CD14-positive monocyte (primary cell): Measurements from ENCODE around the gene DPP6. TPM values are rescaled to one million over a fixed set of nuclear protein-coding genes. Genes with fewer than 3 reads are reported as not detected.

Experiments
- DNase-seq, 3 donors: peaks; one replicate each; pipeline ENCODE4 v3.0.0-alpha.2; 2011 to 2022
- H2AFZ ChIP-seq: 2 replicates; pipeline ENCODE4 v1.6.0; 2012; ENCODE audit warnings: mild to moderate bottlenecking, low read depth, low read length, inconsistent platforms; ENCODE audit not compliant: insufficient read depth, poor library complexity, severe bottlenecking
- H3K27ac ChIP-seq, 2 donors: 1 replicate in 1 of 2; 2 replicates in 1 of 2; pipeline ENCODE4 v1.5.1; 2012 to 2013; ENCODE audit warnings: low read length in 2 of 2, control low read depth in 1 of 2, inconsistent platforms in 1 of 2, low read depth in 1 of 2, mild to moderate bottlenecking in 1 of 2
- H3K27me3 ChIP-seq, 2 donors: one replicate each; pipeline versions ENCODE4 v1.6.0 to v1.6.1; 2011 to 2013; ENCODE audit warnings: low read length in 2 of 2; ENCODE audit not compliant: control insufficient read depth in 2 of 2, insufficient read depth in 2 of 2
- H3K36me3 ChIP-seq, 2 donors: replicated peaks in 1 of 2; 1 replicate in 1 of 2; 2 replicates in 1 of 2; pipeline versions ENCODE4 v1.5.1 to v1.6.1; 2012 to 2013; ENCODE audit warnings: low read length in 2 of 2, control low read depth in 1 of 2, inconsistent platforms in 1 of 2, mild to moderate bottlenecking in 1 of 2; ENCODE audit not compliant: insufficient read depth in 2 of 2, control insufficient read depth in 1 of 2
- H3K4me1 ChIP-seq, 2 donors: 1 replicate in 1 of 2; 2 replicates in 1 of 2; pipeline versions ENCODE4 v1.5.1 to v1.6.1; 2012 to 2013; ENCODE audit warnings: low read length in 2 of 2, control low read depth in 1 of 2, inconsistent platforms in 1 of 2, mild to moderate bottlenecking in 1 of 2, moderate library complexity in 1 of 2; ENCODE audit not compliant: insufficient read depth in 2 of 2, control insufficient read depth in 1 of 2
- H3K4me2 ChIP-seq: replicated peaks from 2 replicates; pipeline ENCODE3; 2012; ENCODE audit warnings: low read length, moderate library complexity, mild to moderate bottlenecking; ENCODE audit not compliant: poor library complexity, severe bottlenecking; ENCODE audit errors: extremely low read depth
- H3K4me3 ChIP-seq, 3 experiments: fragments of 200-600 bp in 1 of 3; sonication (generic) in 1 of 3; replicated peaks in 1 of 3; 1 replicate in 2 of 3; 2 replicates in 1 of 3; pipeline ENCODE4 v1.5.1; 2011 to 2013; ENCODE audit warnings: low read length in 3 of 3, mild to moderate bottlenecking in 3 of 3, control low read depth in 2 of 3, low read depth in 2 of 3, inconsistent platforms in 1 of 3, moderate library complexity in 1 of 3
- H3K79me2 ChIP-seq: 2 replicates; pipeline ENCODE4 v1.6.0; 2012; ENCODE audit warnings: mild to moderate bottlenecking, control low read depth, inconsistent platforms, low read length, moderate library complexity; ENCODE audit not compliant: insufficient read depth
- H3K9ac ChIP-seq: 2 replicates; pipeline ENCODE4 v1.6.0; 2017; ENCODE audit warnings: low read length, mild to moderate bottlenecking; ENCODE audit not compliant: insufficient read depth, poor library complexity, severe bottlenecking
- H3K9me3 ChIP-seq, 2 donors: replicated peaks in 1 of 2; 1 replicate in 1 of 2; 2 replicates in 1 of 2; pipeline versions ENCODE4 v1.5.1 to v1.6.1; 2012 to 2013; ENCODE audit warnings: low read length in 2 of 2, control low read depth in 1 of 2; ENCODE audit not compliant: control insufficient read depth in 1 of 2, insufficient read depth in 1 of 2
- H4K20me1 ChIP-seq: 2 replicates; pipeline ENCODE4 v1.6.0; 2012; ENCODE audit warnings: mild to moderate bottlenecking, low read length, control low read depth, moderate library complexity; ENCODE audit not compliant: insufficient read depth
- H3K27ac Mint-ChIP-seq, 7 donors: one replicate each; pipeline ENCODE4 v1.8.0; 2020; ENCODE audit warnings: mild to moderate bottlenecking in 7 of 7, mixed read lengths in 7 of 7, moderate library complexity in 6 of 7, inconsistent platforms in 2 of 7
- H3K27me3 Mint-ChIP-seq, 3 donors: one replicate each; pipeline ENCODE4 v1.8.0; 2021 to 2022; ENCODE audit warnings: low read depth in 3 of 3, mild to moderate bottlenecking in 3 of 3, mixed read lengths in 3 of 3, moderate library complexity in 3 of 3, inconsistent platforms in 1 of 3
- H3K36me3 Mint-ChIP-seq, 2 donors: one replicate each; pipeline ENCODE4 v1.8.0; 2020; ENCODE audit warnings: mixed read lengths in 2 of 2, inconsistent platforms in 1 of 2, mild to moderate bottlenecking in 1 of 2
- H3K4me1 Mint-ChIP-seq: one replicate; pipeline ENCODE4 v1.8.0; 2020; ENCODE audit warnings: mild to moderate bottlenecking, mixed read lengths
- H3K4me3 Mint-ChIP-seq, 2 donors: one replicate each; pipeline ENCODE4 v1.8.0; 2020; ENCODE audit warnings: mild to moderate bottlenecking in 2 of 2, mixed read lengths in 2 of 2, moderate library complexity in 1 of 2
- H3K9me3 Mint-ChIP-seq, 7 donors: one replicate each; pipeline ENCODE4 v1.8.0; 2020 to 2022; ENCODE audit warnings: mixed read lengths in 7 of 7, mild to moderate bottlenecking in 6 of 7, moderate library complexity in 6 of 7, inconsistent platforms in 2 of 7
- WGBS: methylation state at CpG from one replicate; pipeline ENCODE4 v1.1.5; 2013; ENCODE audit warnings: missing lambda C conversion rate; ENCODE audit not compliant: insufficient coverage; 5-methylcytosine and 5-hydroxymethylcytosine counted together
- intact Hi-C, 2 donors: fragments of 100-400 bp; cut with micrococcal nuclease; formaldehyde crosslinking; loops; one replicate each; pipeline versions ENCODE4 v1.15.0 to v1.15.1; 2023
- polyA plus RNA-seq, 3 donors: library from polyadenylated mRNA; depleted of rRNA in 1 of 3; unstranded in 2 of 3; stranded (reverse) in 1 of 3; fragments of 300-500 nt in 2 of 3; fragments of >200 nt in 1 of 3; fragmentation: Illumina TruSeq in 2 of 3; gene quantifications; 1 replicate in 2 of 3; 2 replicates in 1 of 3; pipeline ENCODE4 v1.2.3, GENCODE V29; 2012 to 2021
- TF ChIP-seq, protein P1 (sequence below): fragments of 200-600 bp; IDR thresholded peaks from one replicate; pipeline ENCODE4 v1.8.0; 2022; ENCODE audit warnings: antibody characterized with exemption, mild to moderate bottlenecking

DPP6 gene
- polyA plus RNA-seq, 3 donors: not detected

DNA sequence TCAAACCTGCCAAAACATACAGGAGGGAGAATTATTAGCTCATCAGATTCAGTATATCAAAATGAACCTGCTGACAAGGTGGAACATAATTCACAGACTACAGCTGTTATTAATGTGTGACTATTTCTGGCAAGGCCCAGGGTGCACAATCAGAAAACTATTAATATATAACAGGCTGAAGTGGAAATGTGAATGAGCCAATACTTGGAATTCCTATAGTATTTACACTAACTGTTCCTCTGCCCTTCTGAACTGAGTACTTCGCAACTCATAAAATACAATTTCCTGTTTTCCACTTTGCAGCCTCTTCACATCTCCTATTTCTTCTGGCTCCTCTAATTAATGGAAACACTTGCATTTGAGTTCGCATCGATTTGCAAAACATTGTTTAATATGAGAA is 330.8 kb downstream of the DPP6 start:
- peaks cover 32 to 45% of the 10 kb centered on the region in 2 donors for H3K9me3 ChIP-seq
- no CpG with 5 or more reads among the region's 3 CpGs for WGBS
- no peak overlapping the region for H3K4me3 Mint-ChIP-seq

DNA sequence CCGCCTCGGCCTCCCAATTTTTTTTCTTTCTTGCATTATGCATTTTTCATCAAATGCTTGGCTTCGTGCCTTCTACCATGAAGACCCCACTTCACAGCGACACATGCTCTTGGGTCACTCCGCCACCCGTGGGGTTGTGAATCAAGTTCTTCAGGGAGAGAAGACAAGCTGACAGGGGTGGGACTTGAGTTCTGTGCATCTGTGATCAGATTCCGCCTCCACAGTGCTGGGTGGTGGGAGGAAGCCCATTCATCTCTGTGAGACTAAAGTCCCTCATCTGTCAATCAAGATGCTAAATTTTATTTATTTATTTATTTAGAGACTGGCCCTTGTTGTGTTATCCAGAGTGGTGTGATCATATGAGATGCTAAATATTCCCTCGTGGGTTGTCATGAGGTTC is 333.0 kb downstream of the DPP6 start:
- no peaks in the 10 kb centered on the region for H3K4me1 Mint-ChIP-seq

More for the DNA sequence above, 330.8 kb downstream of the DPP6 start:
- Histone ChIP-seq H3K4me2 (no peak overlapping the region), H3K4me3 (no peak overlapping the region), H3K27ac (no peak overlapping the region), H3K9ac (no peak overlapping the region), H4K20me1 (no peaks in the 10 kb centered on the region), H3K36me3 (no peaks in the 10 kb centered on the region), H3K4me1 (no peaks in the 10 kb centered on the region), H3K79me2 (no peaks in the 10 kb centered on the region), H3K27me3 (no peaks in the 10 kb centered on the region), H2AFZ (no peak overlapping the region)
- H3K27ac Mint-ChIP-seq: no peak overlapping the region
- TF ChIP-seq, protein P1, sequence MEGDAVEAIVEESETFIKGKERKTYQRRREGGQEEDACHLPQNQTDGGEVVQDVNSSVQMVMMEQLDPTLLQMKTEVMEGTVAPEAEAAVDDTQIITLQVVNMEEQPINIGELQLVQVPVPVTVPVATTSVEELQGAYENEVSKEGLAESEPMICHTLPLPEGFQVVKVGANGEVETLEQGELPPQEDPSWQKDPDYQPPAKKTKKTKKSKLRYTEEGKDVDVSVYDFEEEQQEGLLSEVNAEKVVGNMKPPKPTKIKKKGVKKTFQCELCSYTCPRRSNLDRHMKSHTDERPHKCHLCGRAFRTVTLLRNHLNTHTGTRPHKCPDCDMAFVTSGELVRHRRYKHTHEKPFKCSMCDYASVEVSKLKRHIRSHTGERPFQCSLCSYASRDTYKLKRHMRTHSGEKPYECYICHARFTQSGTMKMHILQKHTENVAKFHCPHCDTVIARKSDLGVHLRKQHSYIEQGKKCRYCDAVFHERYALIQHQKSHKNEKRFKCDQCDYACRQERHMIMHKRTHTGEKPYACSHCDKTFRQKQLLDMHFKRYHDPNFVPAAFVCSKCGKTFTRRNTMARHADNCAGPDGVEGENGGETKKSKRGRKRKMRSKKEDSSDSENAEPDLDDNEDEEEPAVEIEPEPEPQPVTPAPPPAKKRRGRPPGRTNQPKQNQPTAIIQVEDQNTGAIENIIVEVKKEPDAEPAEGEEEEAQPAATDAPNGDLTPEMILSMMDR: no peak
- intact Hi-C loops: no loop called here
- no peaks in the 10 kb centered on the region for H3K36me3 Mint-ChIP-seq
- peaks cover 5 to 40% (median 16%) of the 10 kb centered on the region in 7 donors for H3K9me3 Mint-ChIP-seq
- no peaks in the 10 kb centered on the region for H3K4me1 Mint-ChIP-seq
- no peak for DNase-seq
- H3K27me3 Mint-ChIP-seq: peaks cover 0 to 2% (median 0%) of the 10 kb centered on the region in 3 donors

More for the DNA sequence above, 333.0 kb downstream of the DPP6 start:
- no peak for DNase-seq
- no peaks in the 10 kb centered on the region for H3K36me3 Mint-ChIP-seq
- no CpG with 5 or more reads among the region's 8 CpGs for WGBS
- peaks cover 32 to 49% of the 10 kb centered on the region in 2 donors for H3K9me3 ChIP-seq
- no peak overlapping the region for H3K4me3 ChIP-seq
- H3K9ac ChIP-seq: no peak overlapping the region
- no peaks in the 10 kb centered on the region for H3K36me3 ChIP-seq
- H3K27me3 ChIP-seq: no peaks in the 10 kb centered on the region
- no peak overlapping the region for H3K27ac ChIP-seq
- no peak overlapping the region for H2AFZ ChIP-seq
- H3K4me3 Mint-ChIP-seq: no peak overlapping the region
- TF ChIP-seq, protein P1: no peak
- peaks cover 0 to 2% (median 0%) of the 10 kb centered on the region in 3 donors for H3K27me3 Mint-ChIP-seq
- no peak overlapping the region for H3K27ac Mint-ChIP-seq
- intact Hi-C loops: no loop called here
- no peak overlapping the region for H3K4me2 ChIP-seq
- no peaks in the 10 kb centered on the region for H3K79me2 ChIP-seq
- no peaks in the 10 kb centered on the region for H3K4me1 ChIP-seq
- peaks cover 8 to 46% (median 16%) of the 10 kb centered on the region in 7 donors for H3K9me3 Mint-ChIP-seq
- no peaks in the 10 kb centered on the region for H4K20me1 ChIP-seq
